A673 (cell line): ENCODE data around the gene TRIM40.

Experiments used
- CTCF ChIP-seq: fragments of 300-800, 200-600 bp; sonication (generic); conservative IDR thresholded peaks from 2 replicates; pipeline ENCODE4 v1.5.1; 2017; ENCODE audit warnings: low read depth, mild to moderate bottlenecking, antibody characterized with exemption, low read length, moderate library complexity, mixed read lengths
- EZH2 ChIP-seq: fragments of 200-600 bp; sonication (generic); IDR thresholded peaks from 2 replicates; pipeline ENCODE4 v1.6.1; 2017; ENCODE audit warnings: borderline replicate concordance, low read depth, mild to moderate bottlenecking, mixed read lengths, antibody characterized with exemption, low read length; ENCODE audit not compliant: poor library complexity, severe bottlenecking

DNA sequence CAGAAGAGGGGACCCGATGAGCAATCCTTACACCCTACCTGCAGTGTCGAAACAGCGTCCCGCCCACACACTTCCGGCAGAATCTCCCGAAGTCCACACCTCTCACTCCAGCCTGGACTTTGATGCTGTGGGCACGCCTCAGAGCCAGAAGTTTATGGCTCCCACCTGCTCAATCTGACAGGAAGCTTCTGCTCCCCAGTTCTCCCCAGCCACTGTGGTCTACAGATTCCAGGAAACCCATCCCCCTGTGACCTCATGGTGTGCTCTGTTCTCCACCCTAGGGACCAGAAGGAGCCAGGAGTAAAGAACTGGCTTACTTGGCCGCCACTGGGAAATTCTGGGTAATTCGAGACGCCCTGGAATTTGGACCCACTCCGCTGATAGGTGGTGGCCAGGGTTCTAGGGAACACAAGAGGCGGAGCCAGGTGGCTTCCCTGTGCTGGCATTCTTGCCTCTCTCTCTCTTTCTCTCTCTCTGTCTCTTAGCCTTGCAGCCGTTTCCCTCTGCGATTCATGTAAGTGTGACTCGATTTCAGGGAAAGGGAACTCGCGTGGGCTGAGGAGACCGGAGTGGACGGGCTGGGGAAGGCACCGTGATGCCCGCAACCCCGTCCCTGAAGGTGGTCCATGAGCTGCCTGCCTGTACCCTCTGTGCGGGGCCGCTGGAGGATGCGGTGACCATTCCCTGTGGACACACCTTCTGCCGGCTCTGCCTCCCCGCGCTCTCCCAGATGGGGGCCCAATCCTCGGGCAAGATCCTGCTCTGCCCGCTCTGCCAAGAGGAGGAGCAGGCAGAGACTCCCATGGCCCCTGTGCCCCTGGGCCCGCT is 27.4 kb downstream of the TRIM40 start, which contains the start of gene TRIM15:
- TF ChIP-seq CTCF (no peak), EZH2 (no peak)
